Measurements from ENCODE around the gene PDE4D. TPM values are rescaled to one million over a fixed set of nuclear protein-coding genes. Genes with fewer than 3 reads are reported as not detected.
A peak's percentile ranks its signal among the peaks of the same experiment; 100 is the strongest.

Gene PDE4D
- total RNA-seq, 1 donor from 2014 or later: 7.6 TPM

GRCh38 chr5:59190746-59191145 is 702.8 kb downstream of the PDE4D start:
- no peaks in the 10 kb centered on the region for H3K36me3 Mint-ChIP-seq (ENCODE audit: insufficient read depth)
- no peak overlapping the region for H3K27ac Mint-ChIP-seq
- no peak overlapping the region for H3K4me3 Mint-ChIP-seq (ENCODE audit: low read depth)
- DNase-seq (ENCODE audit: low spot score, unreplicated experiment): no peak
- peaks cover 5% of the 10 kb centered on the region for H3K27me3 Mint-ChIP-seq
- no peaks in the 10 kb centered on the region for H3K4me1 Mint-ChIP-seq (ENCODE audit: low read depth)
- no peak for TF ChIP-seq CTCF (IDR thresholded peaks at IDR 0.05; ENCODE audit: unreplicated experiment)
- H3K9me3 Mint-ChIP-seq (ENCODE audit: low read depth): no peaks in the 10 kb centered on the region

- no peak for TF ChIP-seq CTCF (IDR thresholded peaks at IDR 0.05; ENCODE audit: unreplicated experiment)
- Mint-ChIP-seq H3K4me1 (ENCODE audit: low read depth) (no peaks in the 10 kb centered on the region), H3K27me3 (peaks cover 5% of the 10 kb centered on the region), H3K36me3 (ENCODE audit: insufficient read depth) (no peaks in the 10 kb centered on the region), H3K9me3 (ENCODE audit: low read depth) (no peaks in the 10 kb centered on the region), H3K4me3 (ENCODE audit: low read depth) (no peak overlapping the region), H3K27ac (peak overlapping the region; percentile 20)
- DNase-seq (ENCODE audit: low spot score, unreplicated experiment): no peak
Observed at GRCh38 chr5:59189472-59190244, 703.9 kb downstream of the PDE4D start.

GRCh38 chr5:59188419-59189225 is 704.9 kb downstream of the PDE4D start:
- Mint-ChIP-seq H3K4me3 (ENCODE audit: low read depth) (peak overlapping the region; percentile 19), H3K4me1 (ENCODE audit: low read depth) (no peaks in the 10 kb centered on the region), H3K9me3 (ENCODE audit: low read depth) (no peaks in the 10 kb centered on the region), H3K27me3 (peaks cover 5% of the 10 kb centered on the region), H3K36me3 (ENCODE audit: insufficient read depth) (no peaks in the 10 kb centered on the region), H3K27ac (no peak overlapping the region)
- peak; percentile 88 for TF ChIP-seq CTCF (IDR thresholded peaks at IDR 0.05; ENCODE audit: unreplicated experiment)
- DNase-seq (ENCODE audit: low spot score, unreplicated experiment): peak; percentile 40

GRCh38 chr5:59187857-59188256 is 705.7 kb downstream of the PDE4D start:
- Mint-ChIP-seq H3K4me1 (ENCODE audit: low read depth) (no peaks in the 10 kb centered on the region), H3K36me3 (ENCODE audit: insufficient read depth) (no peaks in the 10 kb centered on the region), H3K9me3 (ENCODE audit: low read depth) (no peaks in the 10 kb centered on the region), H3K27ac (no peak overlapping the region), H3K4me3 (ENCODE audit: low read depth) (no peak overlapping the region), H3K27me3 (peaks cover 5% of the 10 kb centered on the region)
- TF ChIP-seq CTCF (IDR thresholded peaks at IDR 0.05; ENCODE audit: unreplicated experiment): no peak
- DNase-seq (ENCODE audit: low spot score, unreplicated experiment): no peak

GRCh38 chr5:59186623-59187022 is 706.9 kb downstream of the PDE4D start:
- Mint-ChIP-seq H3K4me1 (ENCODE audit: low read depth) (no peaks in the 10 kb centered on the region), H3K9me3 (ENCODE audit: low read depth) (no peaks in the 10 kb centered on the region), H3K4me3 (ENCODE audit: low read depth) (no peak overlapping the region), H3K27ac (no peak overlapping the region), H3K36me3 (ENCODE audit: insufficient read depth) (no peaks in the 10 kb centered on the region), H3K27me3 (peaks cover 5% of the 10 kb centered on the region)
- DNase-seq (ENCODE audit: low spot score, unreplicated experiment): no peak
- TF ChIP-seq CTCF (IDR thresholded peaks at IDR 0.05; ENCODE audit: unreplicated experiment): no peak

All from progenitor cell of endocrine pancreas (in vitro differentiated cells).